DOHH2 (cell line): Measurements from ENCODE around the gene WAC.

Source experiments
- H3F3A ChIP-seq: fragments of 200-600 bp; sonication (generic), shearing (Covaris generic); 2 replicates; pipeline ENCODE4 v1.6.0; 2016; ENCODE audit warnings: antibody characterized with exemption, mild to moderate bottlenecking; ENCODE audit not compliant: control insufficient read depth, insufficient read depth
- H3K27ac ChIP-seq: fragments of 200-600 bp; sonication (generic); 2 replicates; pipeline ENCODE4 v1.5.1; 2014; ENCODE audit warnings: low read depth, mild to moderate bottlenecking, low read length, moderate library complexity
- H3K27me3 ChIP-seq: fragments of 200-600 bp; sonication (generic); 2 replicates; pipeline ENCODE4 v1.6.1; 2014; ENCODE audit warnings: mild to moderate bottlenecking, low read length, mixed read lengths; ENCODE audit not compliant: control insufficient read depth
- H3K36me3 ChIP-seq: fragments of 200-600 bp; sonication (generic); 2 replicates; pipeline ENCODE4 v1.6.1; 2014; ENCODE audit warnings: mild to moderate bottlenecking, low read length, moderate library complexity, mixed read lengths; ENCODE audit not compliant: control insufficient read depth
- H3K4me1 ChIP-seq: fragments of 200-600 bp; sonication (generic); 2 replicates; pipeline ENCODE4 v1.6.1; 2014; ENCODE audit warnings: mild to moderate bottlenecking, low read length, mixed read lengths; ENCODE audit not compliant: control insufficient read depth
- H3K4me2 ChIP-seq: fragments of 200-600 bp; sonication (generic); 2 replicates; pipeline ENCODE4 v1.6.0; 2014; ENCODE audit warnings: mild to moderate bottlenecking, low read length, moderate library complexity
- H3K4me3 ChIP-seq: fragments of 200-600 bp; sonication (generic); 2 replicates; pipeline ENCODE4 v1.5.1; 2014; ENCODE audit warnings: mild to moderate bottlenecking, low read length, mixed read lengths
- H3K79me2 ChIP-seq: fragments of 200-600 bp; sonication (generic); 2 replicates; pipeline ENCODE4 v1.6.1; 2014; ENCODE audit warnings: mild to moderate bottlenecking, low read length, mixed read lengths; ENCODE audit not compliant: control insufficient read depth
- H3K9me2 ChIP-seq: fragments of 200-600 bp; sonication (generic); replicated peaks from 2 replicates; pipeline ENCODE4 v1.6.1; 2014; ENCODE audit warnings: mild to moderate bottlenecking, low read length, mixed read lengths; ENCODE audit not compliant: control insufficient read depth
- H3K9me3 ChIP-seq: fragments of 200-600 bp; sonication (generic); 2 replicates; pipeline ENCODE4 v1.6.1; 2014; ENCODE audit warnings: antibody characterized with exemption, low read length, mixed read lengths; ENCODE audit not compliant: control insufficient read depth, insufficient read depth
- H4K20me1 ChIP-seq: fragments of 200-600 bp; sonication (generic); 2 replicates; pipeline ENCODE4 v1.6.0; 2014; ENCODE audit warnings: low read depth, mild to moderate bottlenecking, antibody characterized with exemption, low read length, moderate library complexity; ENCODE audit not compliant: control insufficient read depth, insufficient read depth
- EZH2phosphoT487 ChIP-seq: fragments of 200-600 bp; sonication (generic); IDR thresholded peaks from 2 replicates; pipeline ENCODE4 v1.6.1; 2017; ENCODE audit warnings: borderline replicate concordance, mild to moderate bottlenecking, antibody characterized with exemption, low read length, moderate library complexity, mixed read lengths
- TF ChIP-seq, protein P1 (sequence below): fragments of 200-600 bp; sonication (generic); IDR thresholded peaks from one replicate; pipeline ENCODE4 v1.5.1; 2014; ENCODE audit warnings: antibody characterized with exemption, mild to moderate bottlenecking, low read depth, low read length; ENCODE audit not compliant: poor library complexity, severe bottlenecking

WAC gene

DNA sequence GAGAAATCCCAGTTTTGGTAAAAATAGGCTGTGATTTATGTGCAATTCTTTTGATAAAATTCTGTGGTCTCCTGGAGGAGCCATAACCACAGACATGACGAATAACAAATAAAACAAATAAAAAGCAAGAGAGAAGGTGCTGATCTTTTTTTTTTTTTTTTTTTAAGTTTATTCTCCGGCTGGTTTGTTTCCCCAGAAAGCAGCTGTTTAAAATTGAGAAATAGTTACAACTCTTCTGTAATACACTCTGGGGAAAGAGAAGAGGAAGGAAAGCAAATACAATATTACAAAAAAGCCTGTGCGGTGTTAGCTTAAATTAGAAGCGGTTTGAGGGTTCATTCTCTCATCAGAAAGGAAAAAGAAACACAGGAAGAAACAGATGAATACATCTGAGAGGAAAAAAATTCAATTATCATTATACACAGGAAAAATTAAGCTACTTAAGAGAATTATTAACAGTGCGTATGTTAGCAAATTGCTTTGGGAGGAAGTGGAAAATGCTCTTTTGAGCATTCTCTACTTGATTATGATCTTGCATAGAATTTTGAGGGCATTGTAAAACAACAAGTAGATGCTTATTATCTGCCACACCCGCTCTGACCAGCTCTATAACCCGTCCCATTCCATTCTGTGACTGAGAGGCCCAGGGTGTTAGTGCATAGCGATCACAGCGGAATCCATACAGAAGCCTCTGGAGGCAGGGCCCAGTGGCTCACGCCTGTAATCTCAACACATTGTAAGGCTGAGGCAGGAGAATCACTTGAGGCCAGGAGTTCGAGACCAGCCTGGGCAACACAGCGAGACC, 40.6 kb upstream of the WAC start:
- Histone ChIP-seq H3F3A (no peaks in the 10 kb centered on the region), H3K4me1 (no peaks in the 10 kb centered on the region), H3K9me2 (no peaks in the 10 kb centered on the region), H3K4me2 (no peak overlapping the region), H3K9me3 (no peaks in the 10 kb centered on the region), H3K27ac (no peak overlapping the region), H3K27me3 (peaks cover 5% of the 10 kb centered on the region; the same call in 1 of the 2 replicates), H3K4me3 (no peak overlapping the region), H3K36me3 (no peaks in the 10 kb centered on the region), H3K79me2 (no peaks in the 10 kb centered on the region), H4K20me1 (no peaks in the 10 kb centered on the region)
- TF ChIP-seq, protein P1, sequence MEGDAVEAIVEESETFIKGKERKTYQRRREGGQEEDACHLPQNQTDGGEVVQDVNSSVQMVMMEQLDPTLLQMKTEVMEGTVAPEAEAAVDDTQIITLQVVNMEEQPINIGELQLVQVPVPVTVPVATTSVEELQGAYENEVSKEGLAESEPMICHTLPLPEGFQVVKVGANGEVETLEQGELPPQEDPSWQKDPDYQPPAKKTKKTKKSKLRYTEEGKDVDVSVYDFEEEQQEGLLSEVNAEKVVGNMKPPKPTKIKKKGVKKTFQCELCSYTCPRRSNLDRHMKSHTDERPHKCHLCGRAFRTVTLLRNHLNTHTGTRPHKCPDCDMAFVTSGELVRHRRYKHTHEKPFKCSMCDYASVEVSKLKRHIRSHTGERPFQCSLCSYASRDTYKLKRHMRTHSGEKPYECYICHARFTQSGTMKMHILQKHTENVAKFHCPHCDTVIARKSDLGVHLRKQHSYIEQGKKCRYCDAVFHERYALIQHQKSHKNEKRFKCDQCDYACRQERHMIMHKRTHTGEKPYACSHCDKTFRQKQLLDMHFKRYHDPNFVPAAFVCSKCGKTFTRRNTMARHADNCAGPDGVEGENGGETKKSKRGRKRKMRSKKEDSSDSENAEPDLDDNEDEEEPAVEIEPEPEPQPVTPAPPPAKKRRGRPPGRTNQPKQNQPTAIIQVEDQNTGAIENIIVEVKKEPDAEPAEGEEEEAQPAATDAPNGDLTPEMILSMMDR: no peak
- no peak for TF ChIP-seq EZH2phosphoT487

DNA sequence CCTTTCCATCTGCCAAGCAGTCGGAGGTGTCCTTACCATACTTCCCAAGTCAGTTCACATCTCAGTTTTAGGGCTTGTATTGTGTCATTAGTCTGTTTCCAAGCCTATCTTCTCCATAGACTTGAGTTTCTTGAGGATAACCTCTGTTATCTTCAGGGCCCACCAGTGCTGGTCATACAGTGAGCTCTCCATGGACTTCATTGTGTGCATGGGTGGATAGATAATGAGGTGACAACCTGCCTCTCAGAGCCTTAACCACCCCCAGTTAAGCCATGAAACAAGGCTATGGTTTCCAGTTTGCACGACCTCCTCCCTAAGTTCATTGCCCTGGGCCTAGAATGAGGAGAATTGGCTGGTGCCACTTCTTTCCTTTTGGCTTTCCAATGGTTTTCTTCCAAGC, 38.5 kb upstream of the WAC start:
- Histone ChIP-seq H3K9me3 (no peaks in the 10 kb centered on the region), H3K36me3 (no peaks in the 10 kb centered on the region), H3K4me3 (no peak overlapping the region), H3K4me1 (no peaks in the 10 kb centered on the region), H3K79me2 (no peaks in the 10 kb centered on the region), H3K27me3 (peaks cover 5% of the 10 kb centered on the region; the same call in 1 of the 2 replicates), H3K4me2 (no peak overlapping the region), H4K20me1 (no peaks in the 10 kb centered on the region), H3K27ac (no peak overlapping the region), H3F3A (no peaks in the 10 kb centered on the region), H3K9me2 (no peaks in the 10 kb centered on the region)
- TF ChIP-seq EZH2phosphoT487: no peak
- TF ChIP-seq, protein P1: no peak

DNA sequence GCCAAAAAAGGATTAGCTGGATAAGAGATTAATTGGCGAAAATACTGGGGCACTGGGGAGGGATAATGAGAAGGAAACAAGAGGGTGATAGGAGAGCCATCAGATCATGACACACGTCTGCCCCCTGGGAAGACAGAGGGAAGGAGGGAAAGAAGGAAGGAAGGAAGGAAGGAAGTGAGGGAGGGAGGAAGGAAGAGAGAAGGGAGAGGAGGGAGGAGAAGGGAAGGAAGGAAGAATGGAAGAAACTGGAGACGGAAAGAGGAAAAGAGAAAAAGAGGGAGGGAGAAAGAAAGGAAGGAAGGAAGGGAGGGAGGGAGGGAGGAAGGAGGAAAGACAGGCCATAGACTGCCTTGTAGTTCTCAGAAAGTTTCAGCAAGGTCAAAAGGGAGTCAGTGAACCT, 37.8 kb upstream of the WAC start:
- H3K79me2 ChIP-seq: no peaks in the 10 kb centered on the region
- TF ChIP-seq, protein P1: no peak
- no peak for TF ChIP-seq EZH2phosphoT487
- H3K4me2 ChIP-seq: no peak overlapping the region
- H4K20me1 ChIP-seq: no peaks in the 10 kb centered on the region
- no peaks in the 10 kb centered on the region for H3K36me3 ChIP-seq
- H3K4me3 ChIP-seq: no peak overlapping the region
- H3K4me1 ChIP-seq: no peaks in the 10 kb centered on the region
- H3K27ac ChIP-seq: no peak overlapping the region
- H3K9me2 ChIP-seq: no peaks in the 10 kb centered on the region
- peaks cover 5% of the 10 kb centered on the region; the same call in 1 of the 2 replicates for H3K27me3 ChIP-seq
- H3F3A ChIP-seq: no peaks in the 10 kb centered on the region
- H3K9me3 ChIP-seq: no peaks in the 10 kb centered on the region
